ENCODE measurements around the gene MGAT4C.
"Not testable (repeated sequence)": the region's sequence is repeated elsewhere in the genome, so short reads cannot be mapped to it uniquely, and the experiment has no call there.

MGAT4C gene

DNA sequence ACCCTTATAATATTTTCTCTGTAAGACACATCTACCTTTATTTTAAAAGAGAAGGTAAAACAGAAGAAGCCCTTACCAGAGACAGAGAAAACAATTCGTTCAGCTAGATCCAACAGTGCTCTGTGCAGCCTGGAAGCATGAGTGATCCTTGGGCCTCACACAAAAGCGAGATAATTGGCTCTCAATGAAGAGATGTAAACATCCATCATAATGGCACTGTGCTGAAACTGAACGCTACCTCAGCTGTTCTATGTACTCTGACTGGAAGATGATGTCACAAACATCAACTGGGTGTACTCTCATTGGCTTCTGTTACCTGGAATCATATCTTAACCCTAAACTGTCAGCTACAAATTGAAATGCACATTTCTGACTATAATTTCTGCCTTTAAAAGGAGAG lies at the start of gene MGAT4C:
Gene MGAT4C, minus strand, starts transcription at position 229 of the 400 bp plus-strand sequence.
- no peak for DNase-seq (ENCODE audit: low read depth in 3 of 3)

DNA sequence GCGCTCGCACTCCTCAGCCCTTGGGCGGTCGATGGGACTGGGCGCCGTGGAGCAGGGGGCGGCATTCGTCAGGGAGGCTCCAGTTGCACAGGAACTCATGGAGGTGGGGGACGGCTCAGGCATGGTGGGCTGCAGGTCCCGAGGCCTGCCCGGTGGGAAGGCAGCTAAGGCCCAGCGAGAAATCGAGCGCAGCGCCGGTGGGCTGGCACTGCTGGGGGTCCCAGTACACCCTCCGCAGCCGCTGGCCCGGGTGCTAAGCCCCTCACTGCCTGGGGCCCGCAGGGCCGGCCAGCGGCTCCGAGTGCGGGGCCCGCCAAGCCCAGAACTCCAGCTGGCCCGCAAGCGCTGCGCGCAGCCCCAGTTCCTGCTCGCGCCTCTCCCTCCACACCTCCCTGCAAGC lies 40.2 kb upstream of the MGAT4C start:
- not testable (repeated sequence) for DNase-seq (ENCODE audit: low read depth in 3 of 3)

DNA sequence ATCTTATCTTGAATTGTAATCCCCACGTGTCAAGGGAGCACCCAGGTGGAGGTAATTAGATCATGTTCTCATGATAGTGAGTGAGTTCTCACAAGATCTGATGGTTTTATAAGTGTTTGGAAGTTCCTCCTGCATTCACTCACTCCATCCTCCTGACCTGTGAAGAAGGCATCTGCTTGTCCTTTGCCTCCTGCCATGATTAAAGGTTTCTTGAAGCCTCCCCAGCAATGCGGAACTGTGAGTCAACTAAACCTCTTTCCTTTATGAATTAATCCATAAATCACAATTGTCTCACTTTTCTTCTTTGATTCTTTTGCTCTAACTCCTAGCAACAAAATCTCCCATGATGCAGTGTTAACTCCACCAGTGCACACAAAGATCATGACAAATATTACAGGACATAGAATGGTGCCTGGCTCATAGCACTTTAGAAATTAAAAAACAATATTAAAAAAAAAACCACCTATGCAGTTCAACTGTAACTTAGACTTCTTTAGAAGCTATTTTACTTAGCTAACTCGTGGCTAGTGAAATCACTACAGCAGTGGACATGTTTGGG lies 37.6 kb upstream of the MGAT4C start:
- DNase-seq (ENCODE audit: low read depth in 3 of 3), result no peak

DNA sequence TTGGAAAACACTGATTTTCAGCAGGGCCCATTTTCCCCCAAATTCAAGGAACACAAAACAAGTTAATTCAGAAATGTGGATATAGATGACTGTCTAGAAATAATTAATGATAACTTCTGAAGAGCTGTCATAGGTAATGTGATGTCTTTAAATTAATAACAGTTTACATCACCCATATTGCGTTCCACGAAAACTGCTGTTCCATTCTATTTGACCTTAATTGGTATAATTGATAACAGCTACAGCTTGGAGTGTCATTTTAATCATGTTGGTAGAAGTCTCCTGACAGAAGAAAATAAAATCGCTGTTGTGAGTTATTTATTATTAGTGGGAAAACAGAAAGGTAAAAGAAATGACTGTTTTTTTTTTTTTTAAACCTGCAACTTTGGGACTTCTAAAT lies 36.3 kb upstream of the MGAT4C start:
- no peak for DNase-seq (ENCODE audit: low read depth in 3 of 3)

DNA sequence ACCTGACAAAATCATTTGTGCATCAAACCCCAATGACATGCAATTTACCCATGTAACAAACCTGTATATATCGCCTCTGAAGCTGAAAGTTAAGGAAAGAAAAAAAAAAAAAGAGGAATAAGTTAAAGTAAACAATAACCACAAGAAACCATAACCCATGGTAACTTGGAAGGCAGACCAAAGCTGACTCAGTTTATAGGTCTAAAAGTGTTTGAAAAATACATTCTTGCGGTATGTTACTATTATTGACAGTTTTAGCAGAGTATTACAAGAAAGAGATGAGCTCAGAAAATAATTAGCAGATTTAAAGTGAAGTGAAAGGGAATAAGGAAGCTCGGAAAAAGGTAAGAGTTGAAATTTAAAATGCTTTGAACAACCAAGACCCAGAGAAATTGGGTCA lies 34.4 kb upstream of the MGAT4C start:
- no peak for DNase-seq (ENCODE audit: low read depth in 3 of 3)

DNA sequence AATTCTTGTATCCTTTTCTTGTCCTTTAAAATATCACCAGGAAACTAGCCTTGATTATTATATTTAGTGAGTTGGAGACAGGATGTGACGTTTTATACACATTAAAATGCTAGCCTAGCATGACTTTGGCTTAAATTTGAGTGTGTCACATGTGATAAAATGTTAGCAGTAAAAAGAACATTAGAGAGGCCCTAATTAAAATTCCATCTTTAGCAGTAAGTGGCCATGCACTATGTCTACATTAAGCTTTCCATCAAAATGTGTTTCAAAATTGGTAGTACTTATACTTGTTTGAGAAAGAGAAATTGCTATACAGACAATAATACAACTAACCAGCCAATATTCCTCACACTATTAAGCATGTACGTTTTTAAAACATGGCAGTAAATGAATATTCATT lies 29.9 kb upstream of the MGAT4C start:
- DNase-seq (ENCODE audit: low read depth in 3 of 3), result no peak

DNA sequence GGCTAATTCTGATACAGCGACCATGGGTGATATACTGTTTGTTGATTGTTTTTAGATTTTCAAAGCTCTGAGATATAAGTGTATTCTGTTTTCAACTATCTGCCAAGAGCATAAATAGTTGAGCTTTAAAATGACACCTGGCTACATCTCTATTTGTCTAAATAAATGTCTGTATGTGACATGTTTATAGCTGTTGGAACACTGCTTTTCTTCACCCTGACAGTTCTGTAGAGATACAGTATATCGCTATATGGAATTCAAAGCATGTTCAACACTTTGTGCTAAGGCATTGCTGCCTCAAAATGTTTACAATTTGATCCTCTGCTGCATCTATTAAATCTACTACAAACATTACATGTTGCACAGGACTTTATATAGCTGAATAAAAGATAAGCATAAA lies 27.4 kb upstream of the MGAT4C start:
- DNase-seq (ENCODE audit: low read depth in 3 of 3), result no peak

DNA sequence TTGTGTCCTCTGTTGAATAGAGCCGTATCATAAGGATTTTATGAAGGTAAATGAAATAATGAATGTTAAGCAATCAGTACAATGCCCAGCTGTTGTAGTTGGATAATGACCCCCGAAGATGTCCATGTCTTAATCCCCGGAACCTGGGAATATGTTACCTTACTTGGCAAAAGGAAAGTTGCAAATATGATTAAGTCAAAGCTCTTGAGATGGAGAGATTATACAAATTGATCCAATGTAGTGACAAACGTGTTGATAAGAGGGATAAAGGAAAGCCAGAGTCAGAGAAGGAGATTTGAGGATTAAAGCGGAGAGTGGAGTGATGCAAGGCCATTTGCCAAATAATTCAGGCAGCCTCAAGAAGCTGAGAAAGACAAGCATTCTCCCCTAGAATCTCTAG lies 19.2 kb upstream of the MGAT4C start:
- no peak for DNase-seq (ENCODE audit: low read depth in 3 of 3)

DNA sequence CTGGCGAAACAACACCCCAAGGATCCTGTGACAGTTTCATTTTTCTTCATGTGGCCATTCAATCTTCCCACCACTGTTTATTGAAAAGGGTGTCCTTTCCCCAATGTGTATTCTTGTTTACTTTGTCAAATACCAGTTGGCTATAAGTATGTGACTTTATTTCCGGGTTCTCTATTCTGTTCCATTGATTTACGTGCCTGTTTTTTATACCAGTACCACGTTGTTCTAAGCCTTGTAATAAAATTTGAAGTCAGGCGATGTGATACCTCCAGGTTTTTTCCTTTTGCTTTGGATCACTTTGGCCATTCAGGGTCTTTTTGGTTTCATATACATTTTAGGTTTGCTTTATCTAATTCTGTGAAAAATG lies 9.1 kb upstream of the MGAT4C start:
- no peak for DNase-seq (ENCODE audit: low read depth in 3 of 3)

DNA sequence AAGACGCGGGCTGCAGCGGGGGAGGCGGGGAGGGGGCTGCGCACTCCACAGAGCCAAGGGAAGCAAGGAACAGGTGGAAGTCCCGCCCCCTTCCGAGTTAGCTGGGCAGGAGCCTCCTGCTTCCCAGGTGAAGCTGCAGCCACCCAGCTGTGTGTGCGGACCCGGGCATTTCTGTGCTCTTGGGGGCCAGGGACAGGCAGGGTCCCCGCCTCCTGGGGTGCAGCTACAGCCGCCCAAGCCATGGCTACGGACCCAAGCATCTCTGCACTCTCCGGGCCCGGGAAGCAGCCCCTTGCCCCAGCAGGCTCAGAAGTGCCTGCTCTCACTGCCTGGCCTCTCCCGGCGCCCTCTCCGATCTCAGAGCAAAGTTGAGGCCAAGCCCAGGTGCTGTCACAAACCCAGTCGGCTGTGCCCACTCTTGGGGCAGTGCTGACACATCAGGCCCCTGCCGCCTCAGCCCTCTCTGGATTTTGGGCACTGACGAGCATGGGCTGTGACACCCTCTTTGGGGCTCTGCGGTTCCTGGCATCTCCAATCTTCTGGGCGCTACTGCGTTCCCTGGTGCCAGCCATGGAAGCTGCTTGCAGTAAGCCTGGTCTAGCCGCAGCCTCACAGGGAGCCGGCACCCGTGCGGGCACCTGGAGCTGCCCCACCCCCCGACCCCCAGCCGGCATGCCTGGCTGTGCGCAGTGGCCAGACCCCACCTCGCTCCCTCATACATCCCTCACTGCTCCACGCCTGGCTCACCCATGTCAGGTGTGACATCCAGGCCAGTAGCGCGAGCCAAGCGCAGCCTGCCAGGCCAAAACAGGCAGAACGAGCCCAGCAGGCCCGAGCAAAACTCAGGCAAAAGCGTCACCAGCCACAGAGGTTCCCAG lies 8.5 kb upstream of the MGAT4C start:
- no peak for DNase-seq (ENCODE audit: low read depth in 3 of 3)

DNA sequence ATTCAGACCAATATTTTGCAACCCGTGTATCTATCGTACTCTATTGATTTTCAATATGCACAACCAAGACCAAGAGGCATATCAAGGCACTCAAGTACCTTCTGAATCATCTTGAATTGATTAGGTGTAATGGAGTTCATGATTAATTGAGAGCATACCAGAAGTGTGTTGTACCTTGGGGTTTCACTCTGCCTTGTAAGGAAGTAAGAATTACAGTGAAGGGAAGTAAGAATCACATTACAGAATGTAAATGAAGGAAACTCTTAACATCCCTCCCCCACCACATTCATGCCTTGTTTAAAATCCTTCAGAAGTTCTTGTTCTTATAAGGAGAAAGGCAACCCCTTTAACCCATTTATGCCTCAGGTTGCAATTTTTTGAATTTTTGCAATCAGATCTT lies 5.4 kb upstream of the MGAT4C start:
- DNase-seq (ENCODE audit: low read depth in 3 of 3), result no peak

DNA sequence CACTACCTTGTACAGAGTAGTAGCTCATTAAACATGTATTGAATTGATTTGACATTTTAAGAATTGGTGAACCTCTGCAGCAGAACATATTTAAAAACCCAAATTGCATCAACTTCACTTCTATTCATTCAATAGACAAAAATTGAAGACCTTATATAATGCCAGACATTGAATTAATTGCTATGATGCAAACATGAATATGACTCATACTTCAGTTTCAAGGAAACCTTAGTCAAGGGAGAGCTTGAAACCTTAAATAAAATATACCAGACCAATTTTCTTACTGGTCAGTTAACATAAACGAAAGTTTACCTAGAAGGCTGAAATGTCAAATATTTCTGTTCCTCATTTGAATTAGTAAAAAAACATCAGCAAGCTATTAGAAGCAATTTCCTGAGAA lies 5.0 kb upstream of the MGAT4C start:
- DNase-seq (ENCODE audit: low read depth in 3 of 3), result no peak

DNA sequence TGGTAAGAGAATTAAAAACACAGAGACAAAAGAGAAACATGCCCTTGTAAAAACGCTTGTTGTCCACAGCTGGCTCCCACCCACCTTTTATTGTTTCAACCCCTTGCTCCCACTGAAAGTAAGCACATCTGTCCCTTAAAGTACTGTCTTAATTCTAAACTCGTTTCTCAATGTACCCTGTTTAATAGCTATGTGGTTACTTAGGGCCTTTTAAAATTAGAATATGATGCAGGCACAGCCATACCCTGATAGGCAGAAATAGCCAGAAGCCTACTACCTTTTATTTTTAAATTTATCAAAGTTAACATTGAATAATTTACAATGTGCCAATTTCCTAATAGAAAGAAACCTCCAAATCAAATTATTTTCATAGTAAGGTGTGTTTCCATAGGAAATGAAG lies 4.0 kb upstream of the MGAT4C start:
- DNase-seq (ENCODE audit: low read depth in 3 of 3), result no peak

DNA sequence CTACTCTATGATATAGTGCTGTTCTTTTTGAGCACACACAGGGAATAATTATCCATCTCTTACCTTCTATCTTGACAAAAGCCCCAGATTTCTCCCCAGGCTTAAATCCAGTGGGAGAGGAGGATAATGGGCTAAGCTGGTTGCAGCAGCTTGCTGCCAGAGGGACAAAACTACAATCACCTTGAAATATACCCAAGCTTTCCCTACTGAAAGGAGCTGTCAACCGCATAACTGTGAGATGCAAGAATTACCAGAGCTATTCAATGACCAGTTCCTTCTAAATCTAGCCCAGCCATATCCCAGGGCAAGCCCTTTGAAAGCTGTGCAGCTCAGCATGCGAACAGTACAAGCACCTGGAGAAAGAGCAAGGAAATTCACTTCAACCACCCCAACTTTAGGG lies 943 bp upstream of the MGAT4C start:
- DNase-seq (ENCODE audit: low read depth in 3 of 3), result no peak

DNA sequence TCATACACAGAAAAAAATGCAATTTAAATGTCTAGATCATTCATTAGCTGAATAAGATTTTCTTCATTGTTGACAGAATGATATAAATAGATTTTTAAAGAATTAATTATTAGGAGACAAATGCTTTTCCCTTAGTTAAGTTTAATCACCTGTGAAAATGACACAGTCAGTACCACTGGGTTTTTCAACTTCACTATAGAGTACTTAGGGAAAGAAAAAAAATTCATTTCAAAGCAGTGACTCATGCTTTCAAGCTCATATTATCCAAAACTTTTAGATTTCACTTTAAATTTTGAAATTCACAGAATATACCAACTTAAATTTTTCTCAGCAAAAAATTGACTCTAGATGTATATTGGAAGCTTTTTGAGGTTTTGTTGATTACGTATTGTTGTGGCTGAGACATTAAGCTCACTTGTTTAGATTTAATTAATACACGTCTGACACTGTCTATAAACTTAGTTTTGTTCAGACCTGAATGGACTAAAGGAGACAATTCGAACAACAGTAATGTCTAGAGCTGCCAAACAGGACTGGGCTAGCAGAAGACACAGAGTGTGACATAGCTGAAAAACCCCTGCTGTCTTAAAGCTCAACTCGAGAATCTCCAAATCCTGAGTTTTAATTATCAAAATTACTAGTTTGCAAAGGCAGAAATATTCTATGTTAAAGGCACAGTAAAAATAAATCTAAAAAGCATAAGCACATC lies 1.6 kb downstream of the MGAT4C start:
- DNase-seq (ENCODE audit: low read depth in 3 of 3), result no peak

DNA sequence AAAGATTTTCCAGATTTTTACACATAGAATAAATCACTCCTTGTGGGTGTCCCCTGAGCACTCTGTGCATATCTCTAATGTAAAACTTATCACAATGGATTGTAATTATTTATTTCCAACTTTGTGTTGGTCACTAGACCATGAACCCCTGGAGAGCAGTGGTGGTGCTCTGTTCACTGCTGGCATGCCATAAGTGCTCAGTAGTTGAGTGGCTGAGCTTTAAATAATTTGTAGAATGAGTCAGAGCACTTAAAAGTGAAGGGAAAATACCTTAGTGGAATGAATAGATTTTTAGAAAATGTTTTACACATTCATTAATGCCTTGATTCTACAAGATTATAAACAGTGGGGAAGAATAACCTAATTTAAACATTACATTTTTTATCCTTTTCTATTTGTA lies 6.3 kb downstream of the MGAT4C start:
- no peak for DNase-seq (ENCODE audit: low read depth in 3 of 3)

DNA sequence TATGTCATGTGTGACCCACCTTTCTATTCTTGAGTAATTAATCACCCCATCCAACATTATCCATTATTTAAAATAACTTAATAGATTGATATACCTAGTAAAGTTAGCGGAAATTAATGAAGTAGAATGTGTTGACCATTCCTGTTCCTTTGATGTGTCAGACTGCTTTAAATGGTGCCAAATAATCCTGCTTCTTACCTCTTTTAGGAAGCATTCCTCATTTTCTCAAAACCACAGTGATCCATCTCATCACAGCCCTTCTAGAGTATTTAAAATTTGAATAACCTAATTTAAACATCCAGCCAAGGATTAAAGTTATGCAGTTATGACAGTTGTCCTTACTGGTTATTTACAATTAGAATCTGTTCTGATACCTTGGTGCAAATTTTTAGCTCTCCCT lies 6.9 kb downstream of the MGAT4C start:
- no peak for DNase-seq (ENCODE audit: low read depth in 3 of 3)

DNA sequence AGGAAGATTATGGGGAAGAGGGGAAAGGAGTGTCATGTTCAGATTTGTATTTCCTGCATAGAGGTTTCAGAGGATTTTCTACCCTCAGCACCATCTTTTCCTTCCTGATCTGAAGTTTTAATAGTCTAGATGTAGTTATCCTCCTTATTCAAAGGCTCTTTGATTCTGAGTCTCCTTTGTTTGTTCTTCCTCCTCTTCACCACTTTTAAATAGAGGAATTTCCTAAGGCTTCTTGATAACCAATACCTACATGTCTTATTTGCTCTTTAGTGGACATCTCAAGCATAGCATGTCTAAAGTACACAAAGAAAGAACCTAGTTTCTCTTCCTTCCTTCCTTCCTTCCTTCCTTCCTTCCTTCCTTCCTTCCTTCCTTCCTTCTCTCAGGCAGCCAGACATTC lies 8.3 kb downstream of the MGAT4C start:
- no peak for DNase-seq (ENCODE audit: low read depth in 3 of 3)

DNA sequence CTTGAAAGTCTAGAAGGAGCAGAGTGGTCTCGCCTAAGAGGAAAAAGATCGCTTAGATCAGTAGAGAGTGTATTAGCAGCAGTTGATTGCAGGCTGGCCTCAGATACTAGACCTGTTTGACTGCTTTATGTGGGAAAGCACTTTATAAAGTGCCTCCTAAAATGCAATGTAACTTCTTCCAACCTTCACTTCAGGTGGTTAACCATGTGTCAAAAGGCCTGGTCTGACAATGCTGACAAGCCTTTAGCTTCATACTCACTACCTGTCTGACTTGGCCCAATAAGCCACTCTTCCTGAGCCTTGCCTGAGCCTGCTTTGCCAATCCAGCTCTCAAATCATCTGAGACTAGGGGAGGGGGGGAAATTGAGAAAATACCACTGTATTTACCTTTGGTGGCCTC lies 14.6 kb downstream of the MGAT4C start:
- DNase-seq (ENCODE audit: low read depth in 3 of 3), result no peak

DNA sequence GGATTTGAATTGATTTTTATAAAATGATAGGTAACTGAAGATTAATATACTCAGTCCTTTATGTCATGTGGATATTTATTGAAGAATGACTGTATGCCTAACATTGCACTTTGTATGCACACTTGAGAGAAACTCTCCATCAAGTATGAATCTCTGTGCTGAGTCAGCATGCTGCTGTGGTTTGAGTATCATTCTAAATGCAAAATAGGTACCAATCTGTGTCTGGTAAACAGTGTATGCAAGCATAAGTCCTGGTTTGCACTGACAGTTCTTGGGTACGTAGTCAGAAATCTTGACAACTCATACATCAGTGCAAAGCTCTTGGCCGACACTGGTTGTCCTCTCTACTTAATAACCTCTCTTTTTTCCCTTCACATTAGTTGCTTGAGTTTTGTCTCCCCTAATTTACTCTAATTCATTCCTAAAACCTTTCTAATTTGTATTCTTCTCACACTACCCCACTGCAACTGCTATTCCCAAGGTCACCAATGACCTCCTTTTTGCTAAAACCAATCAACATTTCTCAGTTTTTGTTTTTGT lies 21.8 kb downstream of the MGAT4C start:
- DNase-seq (ENCODE audit: low read depth in 3 of 3), result no peak

DNA sequence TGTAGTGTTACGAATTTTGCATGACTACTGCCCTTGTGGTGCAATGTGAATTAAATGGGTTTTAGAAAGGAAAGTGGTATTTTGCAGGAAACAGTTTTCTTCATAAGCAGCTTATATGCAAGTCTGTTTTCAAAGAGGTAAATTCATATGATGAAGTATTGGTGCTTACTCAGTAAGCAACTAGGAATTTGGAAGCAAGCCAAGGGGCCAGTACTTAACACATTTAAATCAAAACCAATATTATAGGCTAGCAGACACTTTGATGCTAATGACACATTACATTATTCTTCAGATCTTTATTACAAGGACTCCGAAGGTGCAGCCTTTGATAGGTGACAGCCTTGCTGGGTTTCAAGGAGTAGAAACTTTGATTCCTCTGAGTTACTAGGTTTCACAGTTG lies 23.1 kb downstream of the MGAT4C start:
- no peak for DNase-seq (ENCODE audit: low read depth in 3 of 3)

DNA sequence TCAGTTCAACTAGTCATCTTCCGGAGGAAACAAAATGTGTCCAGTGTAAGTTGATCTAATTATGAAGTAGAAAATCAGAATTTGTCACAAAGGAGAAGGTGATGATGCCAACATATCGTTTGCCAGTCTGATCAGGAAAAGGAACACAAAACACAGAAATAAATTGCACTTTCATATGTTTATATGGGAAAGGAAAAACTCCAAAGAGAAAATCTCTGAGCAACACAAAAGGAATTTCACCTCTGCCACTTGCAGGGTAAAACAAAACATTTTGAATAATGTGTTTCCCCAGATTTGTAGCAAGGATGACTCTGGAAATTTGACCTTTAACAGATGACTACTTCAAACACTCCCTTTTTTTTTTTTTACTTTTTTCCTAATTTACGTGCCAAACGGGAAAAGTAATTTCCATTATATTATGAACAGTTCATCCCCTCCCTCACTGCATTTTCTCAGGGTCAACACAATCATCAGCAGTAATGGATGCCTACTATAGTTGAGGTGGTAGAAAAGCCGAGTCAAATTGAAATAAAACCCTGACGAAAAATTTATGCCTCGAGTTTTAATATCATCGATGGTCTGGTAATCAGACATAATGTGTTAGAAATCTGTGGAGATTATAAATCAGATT lies 25.6 kb downstream of the MGAT4C start:
- no peak for DNase-seq (ENCODE audit: low read depth in 3 of 3)

Data from stimulated activated CD4-positive, alpha-beta T cell treated with anti-CD3 and anti-CD28 coated beads, TNF-alpha, amount 100 ng/mL, for 4 hours (primary cell).